Urinary bladder (tissue), 4 donors: ENCODE data around the gene ADGB. TPM values are rescaled to one million over a fixed set of nuclear protein-coding genes. Genes with fewer than 3 reads are reported as not detected.

Source experiments
- DNase-seq: peaks from one replicate; pipeline ENCODE4 v3.0.0-alpha.2; 2015; ENCODE audit errors: extremely low spot score
- H3K27ac ChIP-seq: one replicate; pipeline ENCODE4 v1.5.1; 2013; ENCODE audit warnings: low read depth, mild to moderate bottlenecking, moderate library complexity
- H3K36me3 ChIP-seq: one replicate; pipeline ENCODE4 v1.6.1; 2013; ENCODE audit warnings: mild to moderate bottlenecking, moderate library complexity; ENCODE audit not compliant: insufficient read depth
- H3K4me1 ChIP-seq: one replicate; pipeline ENCODE4 v1.6.1; 2013; ENCODE audit warnings: mild to moderate bottlenecking, moderate library complexity; ENCODE audit not compliant: insufficient read depth
- H3K4me3 ChIP-seq: one replicate; pipeline ENCODE4 v1.5.1; 2013; ENCODE audit warnings: low read depth, low read length
- whole genome bisulfite sequencing: extraction: QIAGEN DNeasy Blood & Tissue Kit; methylation state at CpG from one replicate; pipeline ENCODE4 v1.1.7; 2013; 5-methylcytosine and 5-hydroxymethylcytosine counted together
- polyA plus RNA-seq: library from polyadenylated mRNA; stranded (reverse); fragments of 200-250 nt; gene quantifications from one replicate; pipeline ENCODE4 v1.2.3, GENCODE V29; 2013
- total RNA-seq: library from RNA; depleted of rRNA; stranded (reverse); fragments of >200 nt; gene quantifications from one replicate; pipeline ENCODE4 v1.2.3, GENCODE V29; 2014
- donor health status: healthy with polysubstance abuse.
- donor health status: healthy.

Gene ADGB
- total and polyA plus RNA-seq, 2 donors: 0.05 TPM; not detected in 1

DNA sequence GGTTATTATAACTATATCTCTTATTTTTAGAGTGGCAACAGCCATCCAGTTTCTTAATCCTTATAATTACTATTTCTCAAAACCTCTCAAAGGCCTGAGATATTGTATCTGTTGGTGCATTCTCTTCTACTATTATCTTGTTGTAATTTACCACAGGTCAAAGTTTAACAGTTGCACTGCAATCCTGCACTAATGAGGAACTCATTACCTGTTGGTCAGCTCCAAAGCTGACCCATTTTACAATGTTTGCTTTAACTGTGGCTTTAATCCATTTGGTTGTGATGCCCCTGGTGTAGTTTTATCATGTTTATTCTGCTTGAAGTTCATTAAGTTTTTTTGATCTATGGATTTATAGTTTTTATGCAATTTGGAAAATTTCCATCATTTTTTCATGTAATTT, 6.3 kb upstream of the ADGB start:
- H3K36me3 ChIP-seq: no peaks in the 10 kb centered on the region
- no peaks in the 10 kb centered on the region for H3K4me1 ChIP-seq
- H3K27ac ChIP-seq: no peak overlapping the region
- no peak overlapping the region for H3K4me3 ChIP-seq
- no peak for DNase-seq

DNA sequence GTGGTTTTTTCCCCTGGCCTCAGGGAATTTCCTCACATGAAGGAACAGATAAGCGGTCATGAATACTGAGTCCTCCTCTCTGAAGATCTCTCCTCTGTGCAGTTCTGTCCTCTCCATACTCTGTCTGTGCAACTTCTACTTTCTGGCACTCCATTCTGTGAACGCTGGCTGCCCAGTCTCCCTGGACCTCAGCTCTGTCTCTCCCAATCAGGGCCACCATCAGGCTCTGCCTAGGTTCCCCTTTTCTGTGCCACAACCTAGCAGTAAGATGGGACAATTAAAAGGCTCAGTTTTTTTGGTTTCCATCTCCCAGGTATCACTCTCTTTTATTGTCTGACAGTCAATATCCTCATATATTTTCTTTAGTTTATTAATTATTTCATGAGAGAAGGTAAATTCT, 4.8 kb upstream of the ADGB start:
- Histone ChIP-seq H3K4me1 (peaks cover 2% of the 10 kb centered on the region), H3K27ac (no peak overlapping the region), H3K36me3 (no peaks in the 10 kb centered on the region), H3K4me3 (no peak overlapping the region)
- no peak for DNase-seq
- 91% methylated on average over 2 of the region's 2 CpGs for WGBS

GRCh38 chr6:146594495-146594894, 4.3 kb upstream of the ADGB start:
- H3K27ac ChIP-seq: no peak overlapping the region
- H3K36me3 ChIP-seq: no peaks in the 10 kb centered on the region
- DNase-seq: no peak
- peaks cover 2% of the 10 kb centered on the region for H3K4me1 ChIP-seq
- no peak overlapping the region for H3K4me3 ChIP-seq
- WGBS: 71% methylated on average over 1 of the region's 1 CpG

DNA sequence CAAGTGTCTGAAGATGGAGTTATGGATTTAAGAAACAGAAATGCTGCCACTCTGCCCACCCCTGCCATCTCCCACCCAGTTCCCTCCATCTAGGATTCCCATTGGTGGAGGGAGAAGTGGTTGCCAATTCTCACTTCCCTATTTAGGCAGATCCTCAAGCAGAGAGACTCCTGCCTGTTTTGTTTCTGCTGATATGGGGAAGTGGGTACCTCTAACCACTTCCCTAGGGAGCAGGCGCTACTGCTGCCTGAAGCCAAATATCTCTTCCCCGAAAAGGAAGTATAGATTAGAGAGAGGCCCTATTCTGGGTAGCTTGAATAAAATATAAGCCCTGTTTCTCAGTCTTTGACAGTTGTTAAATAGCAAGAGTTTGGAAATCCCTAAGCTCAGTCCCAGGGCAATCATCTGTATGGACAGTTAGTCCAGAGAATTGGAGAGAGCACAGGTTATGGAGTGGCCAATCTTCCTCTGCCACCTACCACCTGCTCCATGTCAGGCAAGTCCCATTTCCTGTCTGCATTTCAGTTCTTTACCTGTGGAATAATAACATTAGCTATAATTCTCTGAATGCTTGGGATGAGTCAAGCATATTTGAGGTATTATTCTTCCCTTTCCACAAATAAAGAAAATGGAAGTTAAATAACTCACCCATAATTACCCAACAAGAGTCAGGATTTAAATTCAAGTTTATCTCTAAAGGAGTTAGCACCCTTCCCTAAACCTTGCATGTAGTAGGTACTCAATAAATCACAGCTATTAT, 2.6 kb upstream of the ADGB start:
- Histone ChIP-seq H3K27ac (no peak overlapping the region), H3K4me1 (peaks cover 2% of the 10 kb centered on the region), H3K4me3 (no peak overlapping the region), H3K36me3 (no peaks in the 10 kb centered on the region)
- no peak for DNase-seq
- WGBS: 60% methylated on average over 2 of the region's 2 CpGs

- Histone ChIP-seq H3K36me3 (no peaks in the 10 kb centered on the region), H3K4me3 (no peak overlapping the region), H3K4me1 (peaks cover 2% of the 10 kb centered on the region), H3K27ac (no peak overlapping the region)
- DNase-seq: no peak
- 52% methylated on average over 4 of the region's 4 CpGs for WGBS
Measured at GRCh38 chr6:146601352-146601751, 2.6 kb downstream of the ADGB start.

DNA sequence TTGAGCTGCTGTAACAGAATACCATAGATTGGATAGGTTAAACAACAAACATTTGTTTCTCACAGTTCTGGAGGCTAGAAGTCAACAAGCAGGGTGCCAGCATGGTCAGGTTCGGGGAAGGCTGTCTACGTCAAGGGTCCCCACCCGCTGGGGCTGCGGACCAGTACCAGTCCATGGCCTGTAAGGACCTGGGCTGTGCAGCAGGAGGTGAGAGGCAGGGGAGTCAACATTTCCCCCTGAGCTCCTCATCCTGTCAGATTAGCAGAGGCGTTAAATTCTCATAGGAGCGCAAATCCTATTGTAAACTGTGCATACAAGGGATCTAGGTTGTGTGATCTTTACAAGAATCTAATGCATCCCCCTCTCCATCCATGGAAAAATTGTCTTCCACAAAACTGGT, 3.8 kb downstream of the ADGB start:
- DNase-seq: no peak

DNA sequence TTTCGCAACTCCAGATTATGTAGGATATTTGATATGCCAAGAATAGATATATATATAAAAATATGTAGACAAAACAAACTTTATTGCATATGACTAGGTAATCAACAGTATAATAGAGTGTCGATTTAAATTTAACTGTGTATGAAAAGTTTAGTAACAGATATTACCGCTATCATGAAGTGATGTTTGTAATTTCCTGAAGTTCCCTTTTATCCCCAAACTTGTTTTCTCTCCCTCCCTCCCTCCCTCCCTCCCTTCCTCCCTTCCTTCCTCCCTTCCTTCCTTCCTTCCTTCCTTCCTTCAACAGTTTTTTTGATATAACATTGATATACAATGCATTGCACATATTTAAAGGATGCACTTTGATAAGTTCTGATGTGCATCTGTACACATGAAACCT, 15.2 kb downstream of the ADGB start:
- 90% methylated on average over 3 of the region's 3 CpGs for WGBS
- no peak for DNase-seq
- no peak overlapping the region for H3K27ac ChIP-seq
- no peaks in the 10 kb centered on the region for H3K36me3 ChIP-seq
- no peaks in the 10 kb centered on the region for H3K4me1 ChIP-seq
- H3K4me3 ChIP-seq: no peak overlapping the region

More for the DNA sequence above, 3.8 kb downstream of the ADGB start:
- peaks cover 2% of the 10 kb centered on the region for H3K4me1 ChIP-seq
- no peak overlapping the region for H3K4me3 ChIP-seq
- no peaks in the 10 kb centered on the region for H3K36me3 ChIP-seq
- WGBS: 54% methylated on average over 6 of the region's 6 CpGs
- H3K27ac ChIP-seq: no peak overlapping the region

DNA sequence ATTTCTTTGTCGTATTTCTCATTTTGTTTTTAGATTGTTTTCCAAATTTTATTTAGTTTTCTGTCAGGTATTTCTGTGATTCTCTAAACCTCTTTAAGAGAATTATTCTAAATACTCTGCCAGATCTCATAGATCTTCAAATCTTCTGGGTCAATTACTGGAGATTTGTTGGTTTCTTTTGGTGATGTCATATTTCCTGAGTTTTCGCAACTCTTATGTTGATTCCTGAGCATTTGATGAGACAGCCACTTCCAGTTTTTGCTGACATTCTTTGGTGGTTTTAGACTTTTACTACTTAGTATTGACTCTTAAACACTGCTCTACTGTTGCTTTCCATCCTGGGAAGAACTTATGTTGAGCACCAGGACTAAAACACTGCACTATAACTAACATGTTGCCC, 21.9 kb downstream of the ADGB start:
- Histone ChIP-seq H3K27ac (no peak overlapping the region), H3K4me3 (no peak overlapping the region), H3K4me1 (no peaks in the 10 kb centered on the region), H3K36me3 (no peaks in the 10 kb centered on the region)
- WGBS: 95% methylated on average over 2 of the region's 2 CpGs
- DNase-seq: no peak

GRCh38 chr6:146628350-146628749, 29.6 kb downstream of the ADGB start:
- DNase-seq: no peak
- 88% methylated on average over 2 of the region's 2 CpGs for WGBS

GRCh38 chr6:146634022-146634421, 35.2 kb downstream of the ADGB start:
- no peaks in the 10 kb centered on the region for H3K4me1 ChIP-seq
- H3K36me3 ChIP-seq: no peaks in the 10 kb centered on the region
- no peak overlapping the region for H3K4me3 ChIP-seq
- DNase-seq: no peak
- WGBS: 80% methylated on average over 2 of the region's 2 CpGs
- H3K27ac ChIP-seq: no peak overlapping the region

More at GRCh38 chr6:146628350-146628749, 29.6 kb downstream of the ADGB start:
- no peak overlapping the region for H3K4me3 ChIP-seq
- H3K36me3 ChIP-seq: no peaks in the 10 kb centered on the region
- no peak overlapping the region for H3K27ac ChIP-seq
- H3K4me1 ChIP-seq: no peaks in the 10 kb centered on the region

DNA sequence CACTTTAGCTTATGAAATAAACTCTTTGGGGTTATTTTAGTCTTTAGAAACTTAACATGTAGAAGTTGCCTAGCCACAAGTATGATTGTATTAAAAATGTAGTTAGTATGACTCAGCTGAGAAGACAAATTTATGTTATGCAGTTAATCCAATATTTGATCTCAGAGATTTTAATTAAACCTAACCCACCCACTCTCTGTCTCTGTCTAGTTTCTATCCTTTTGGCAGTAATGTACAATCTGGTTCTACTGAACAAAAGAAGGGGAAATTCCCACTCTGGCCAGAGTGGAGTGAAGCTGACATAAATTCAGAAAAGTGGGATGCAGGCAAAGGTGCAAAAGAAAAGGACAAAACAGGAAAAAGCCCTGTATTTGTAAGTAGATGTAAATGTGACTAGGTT, 36.4 kb downstream of the ADGB start:
- no peak for DNase-seq
- H3K27ac ChIP-seq: no peak overlapping the region
- H3K36me3 ChIP-seq: no peaks in the 10 kb centered on the region
- H3K4me1 ChIP-seq: no peaks in the 10 kb centered on the region
- H3K4me3 ChIP-seq: no peak overlapping the region

DNA sequence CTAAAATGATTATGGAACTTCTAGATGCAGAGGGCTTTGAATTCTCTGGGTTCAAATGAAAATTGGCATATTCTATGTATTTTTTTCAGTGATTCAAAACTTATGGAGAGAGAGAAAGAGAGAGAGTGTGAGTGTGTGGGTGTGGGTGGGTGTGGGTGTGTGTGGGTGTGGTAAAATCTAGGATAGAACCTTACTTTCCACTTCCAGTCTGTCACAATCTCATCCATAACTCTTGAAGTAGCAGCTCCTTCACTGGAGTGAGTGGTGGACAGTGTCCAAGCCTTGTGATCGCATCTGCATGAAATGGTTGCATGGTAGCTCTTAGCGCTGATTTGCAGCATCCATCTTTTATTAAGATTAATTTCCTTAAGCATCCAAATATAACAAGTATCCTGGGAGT, 37.7 kb downstream of the ADGB start:
- 84% methylated on average over 2 of the region's 2 CpGs for WGBS

DNA sequence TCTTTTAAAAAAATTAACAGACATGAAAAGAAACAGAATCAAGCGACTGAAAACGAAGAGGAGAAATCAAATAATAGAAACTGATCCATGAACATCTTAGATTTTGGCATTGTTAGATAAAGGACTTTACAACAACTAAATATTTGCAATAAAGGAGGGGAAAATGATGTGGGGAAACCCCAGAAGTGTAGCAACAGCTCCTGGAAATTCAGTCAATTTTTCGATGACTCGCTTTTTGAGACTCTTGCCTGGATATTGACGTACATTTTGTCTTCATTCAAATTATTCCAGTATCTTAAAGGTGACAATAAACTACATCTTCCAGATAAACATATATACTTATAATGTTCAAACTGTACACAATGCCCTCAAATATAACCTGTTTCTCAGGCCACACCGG, 44.1 kb downstream of the ADGB start:
- no peak overlapping the region for H3K27ac ChIP-seq
- no peaks in the 10 kb centered on the region for H3K4me1 ChIP-seq
- WGBS: 89% methylated on average over 6 of the region's 6 CpGs
- H3K36me3 ChIP-seq: no peaks in the 10 kb centered on the region
- no peak for DNase-seq
- no peak overlapping the region for H3K4me3 ChIP-seq

More for the DNA sequence above, 37.7 kb downstream of the ADGB start:
- Histone ChIP-seq H3K27ac (no peak overlapping the region), H3K4me1 (no peaks in the 10 kb centered on the region), H3K36me3 (no peaks in the 10 kb centered on the region), H3K4me3 (no peak overlapping the region)
- DNase-seq: no peak

DNA sequence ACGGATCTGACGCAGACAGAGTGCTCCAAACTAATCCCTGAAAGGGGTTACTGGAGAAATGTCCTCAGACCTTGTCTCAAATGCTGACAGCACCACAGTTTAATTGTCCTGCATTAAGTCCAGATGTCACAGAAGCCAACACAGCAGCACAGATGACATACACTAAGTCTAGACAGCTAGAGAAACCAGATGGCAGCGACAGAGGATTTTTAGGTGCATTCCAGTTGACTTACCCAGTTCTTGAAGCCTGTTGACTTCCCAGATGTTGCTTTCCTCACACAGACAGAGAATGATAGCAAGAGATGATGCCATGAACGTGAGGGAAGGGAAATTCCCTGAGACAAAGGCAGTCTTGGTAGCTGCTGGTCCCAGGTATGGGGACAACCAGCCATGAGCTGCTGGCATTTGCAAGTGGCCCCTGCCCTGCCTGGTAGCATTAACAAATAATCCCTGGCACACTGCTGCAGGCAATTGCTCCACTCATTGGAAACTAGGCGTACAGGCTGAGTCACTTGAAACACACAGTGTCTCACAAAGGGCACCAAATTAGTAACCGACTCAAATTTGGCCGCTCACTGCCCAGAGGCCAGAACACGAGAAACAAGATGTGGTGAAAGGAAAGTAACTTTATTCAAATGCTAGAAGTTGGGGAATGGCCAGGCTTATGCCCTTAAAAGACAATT, 52.2 kb downstream of the ADGB start:
- Histone ChIP-seq H3K4me3 (no peak overlapping the region), H3K36me3 (no peaks in the 10 kb centered on the region), H3K4me1 (no peaks in the 10 kb centered on the region), H3K27ac (no peak overlapping the region)
- no peak for DNase-seq
- WGBS: 58% methylated on average over 8 of the region's 8 CpGs
